HG03039 (cell line): ENCODE results near the gene MRPL39.

Source experiments
- ATAC-seq: cut with Tn5 transposase; IDR thresholded peaks from one replicate; pipeline ENCODE4 v1.9.1; 2021; ENCODE audit warnings: mild to moderate bottlenecking, moderate library complexity; ENCODE audit not compliant: unreplicated experiment

The MRPL39 gene

GRCh38 chr21:25615880-25616279 lies 8.6 kb upstream of the MRPL39 start:
- no peak for ATAC-seq

GRCh38 chr21:25614441-25614840 lies 7.2 kb upstream of the MRPL39 start:
- ATAC-seq, result no peak

- peak; percentile 71 for ATAC-seq
Measured at GRCh38 chr21:25608044-25608737, 910 bp upstream of the MRPL39 start.

- no peak for ATAC-seq
Measured at GRCh38 chr21:25589887-25590286, 17.4 kb downstream of the MRPL39 start.

GRCh38 chr21:25586791-25587190 lies 20.5 kb downstream of the MRPL39 start:
- no peak for ATAC-seq

- no peak for ATAC-seq
Measured at GRCh38 chr21:25586326-25586725, 21.0 kb downstream of the MRPL39 start.

- ATAC-seq, result no peak
Measured at GRCh38 chr21:25584833-25585676, 22.2 kb downstream of the MRPL39 start.

- no peak for ATAC-seq
Measured at GRCh38 chr21:25583370-25584130, 23.7 kb downstream of the MRPL39 start.

- no peak for ATAC-seq
Measured at GRCh38 chr21:25582888-25583287, 24.4 kb downstream of the MRPL39 start.

- no peak for ATAC-seq
Measured at GRCh38 chr21:25582164-25582790, 25.0 kb downstream of the MRPL39 start.

- ATAC-seq, result no peak
Measured at GRCh38 chr21:25581582-25581981, 25.7 kb downstream of the MRPL39 start.

- no peak for ATAC-seq
Measured at GRCh38 chr21:25580912-25581260, 26.4 kb downstream of the MRPL39 start.

GRCh38 chr21:25579226-25580013 lies 27.9 kb downstream of the MRPL39 start:
- ATAC-seq, result no peak

- peak; percentile 22 for ATAC-seq
Measured at GRCh38 chr21:25578056-25578961, 29.0 kb downstream of the MRPL39 start.

GRCh38 chr21:25577424-25578055 lies 29.7 kb downstream of the MRPL39 start:
- peak; percentile 10 for ATAC-seq

- peak; percentile 16 for ATAC-seq
Measured at GRCh38 chr21:25573409-25574206, 33.7 kb downstream of the MRPL39 start.

- ATAC-seq, result peak; percentile 30
Measured at GRCh38 chr21:25572861-25573310, 34.4 kb downstream of the MRPL39 start.

- no peak for ATAC-seq
Measured at GRCh38 chr21:25571726-25572121, 35.6 kb downstream of the MRPL39 start.
